GM19395 (cell line): ENCODE data around the gene SDR42E1.
A peak's percentile ranks its signal among the peaks of the same experiment; 100 is the strongest.

Experiments used
- ATAC-seq: cut with Tn5 transposase; IDR thresholded peaks from one replicate; pipeline ENCODE4 v1.9.1; 2021; ENCODE audit warnings: mild to moderate bottlenecking, moderate library complexity; ENCODE audit not compliant: unreplicated experiment

The SDR42E1 gene, protein sequence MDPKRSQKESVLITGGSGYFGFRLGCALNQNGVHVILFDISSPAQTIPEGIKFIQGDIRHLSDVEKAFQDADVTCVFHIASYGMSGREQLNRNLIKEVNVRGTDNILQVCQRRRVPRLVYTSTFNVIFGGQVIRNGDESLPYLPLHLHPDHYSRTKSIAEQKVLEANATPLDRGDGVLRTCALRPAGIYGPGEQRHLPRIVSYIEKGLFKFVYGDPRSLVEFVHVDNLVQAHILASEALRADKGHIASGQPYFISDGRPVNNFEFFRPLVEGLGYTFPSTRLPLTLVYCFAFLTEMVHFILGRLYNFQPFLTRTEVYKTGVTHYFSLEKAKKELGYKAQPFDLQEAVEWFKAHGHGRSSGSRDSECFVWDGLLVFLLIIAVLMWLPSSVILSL

DNA sequence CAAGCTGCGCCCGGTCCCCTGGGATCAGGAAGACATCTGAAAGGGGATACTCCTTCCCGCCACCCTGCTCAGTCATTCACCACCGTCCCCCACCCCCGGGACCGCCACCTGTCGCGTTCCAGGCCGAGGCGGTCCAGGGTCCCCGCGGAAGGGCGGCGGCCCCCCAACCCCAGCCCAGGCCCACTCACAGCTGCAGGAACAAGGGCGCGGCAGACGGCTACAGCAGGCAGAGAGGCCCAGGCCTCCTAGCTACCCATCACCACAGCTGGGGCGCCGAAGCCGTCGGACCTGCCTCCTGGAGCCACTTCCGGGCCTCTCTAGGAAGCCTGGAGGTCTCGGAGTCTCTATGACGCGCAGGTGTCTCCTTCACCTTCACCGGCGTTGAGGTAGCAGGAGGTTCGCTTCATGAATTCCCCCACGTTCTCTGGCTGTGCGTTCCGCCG is at the start of gene SDR42E1:
Gene SDR42E1, minus strand, starts transcription at position 272 of the 443 bp plus-strand sequence. CDS start 10,612 bp downstream, outside the sequence.
- peak; percentile 85 for ATAC-seq

DNA sequence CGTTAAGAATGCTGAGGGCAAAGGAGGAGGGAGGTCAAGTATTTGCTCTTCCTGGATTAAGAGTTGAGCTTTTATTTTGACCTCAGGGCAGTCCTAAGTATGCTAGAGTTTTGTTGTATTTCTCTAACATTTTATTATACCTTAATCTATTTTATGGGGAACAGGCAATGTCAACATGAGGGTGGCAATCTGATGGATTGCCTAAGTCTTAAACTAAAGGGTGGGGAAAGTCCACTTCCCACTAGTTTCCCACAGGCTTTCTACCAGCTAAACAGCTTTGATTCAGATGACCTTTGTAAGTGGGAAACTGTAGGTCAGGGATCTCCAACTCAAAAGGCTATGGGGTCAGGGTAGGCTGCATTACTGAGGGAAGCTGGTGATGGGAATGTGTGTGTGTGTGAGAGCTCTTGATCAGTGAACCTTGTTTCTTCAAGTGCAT is 48.7 kb upstream of the SDR42E1 start:
- no peak for ATAC-seq

DNA sequence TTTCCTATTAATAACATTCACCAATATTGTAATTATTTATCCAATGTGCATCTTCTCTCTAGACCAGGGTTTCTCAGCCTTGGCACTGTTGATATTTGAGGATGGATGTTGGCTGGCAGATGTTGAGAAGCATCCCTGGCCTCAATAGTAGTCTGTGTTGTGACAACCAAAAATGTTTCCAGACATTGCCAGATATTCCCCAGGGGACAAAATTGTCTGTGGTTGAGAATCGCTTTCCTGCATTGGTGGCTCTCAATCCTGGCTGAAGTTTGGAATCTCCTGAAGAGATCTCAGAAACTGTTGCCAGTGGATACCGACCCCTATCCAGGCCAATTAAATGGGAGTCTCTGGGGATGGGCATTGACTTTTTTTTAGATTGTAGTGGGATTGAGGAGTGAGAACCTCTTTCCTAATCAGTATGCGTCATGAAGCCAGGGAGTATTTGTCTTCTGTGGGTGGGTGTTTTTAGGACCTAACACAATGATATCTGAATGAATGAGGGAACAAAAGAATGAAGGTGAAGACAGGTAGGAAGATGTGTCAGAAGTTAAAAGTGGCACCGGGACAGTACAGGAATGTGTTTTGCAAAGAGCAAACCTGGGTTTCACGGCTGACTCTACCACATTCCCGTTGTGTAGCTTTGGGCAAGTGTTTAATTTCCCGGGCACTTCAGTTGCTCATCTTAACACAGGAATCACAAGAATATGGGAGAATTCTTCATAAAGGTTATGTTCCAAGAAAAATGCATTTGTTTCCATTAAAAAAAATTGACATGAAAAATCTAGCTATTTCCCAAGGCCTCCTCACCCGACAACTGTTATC is 48.1 kb upstream of the SDR42E1 start:
- ATAC-seq, result no peak

DNA sequence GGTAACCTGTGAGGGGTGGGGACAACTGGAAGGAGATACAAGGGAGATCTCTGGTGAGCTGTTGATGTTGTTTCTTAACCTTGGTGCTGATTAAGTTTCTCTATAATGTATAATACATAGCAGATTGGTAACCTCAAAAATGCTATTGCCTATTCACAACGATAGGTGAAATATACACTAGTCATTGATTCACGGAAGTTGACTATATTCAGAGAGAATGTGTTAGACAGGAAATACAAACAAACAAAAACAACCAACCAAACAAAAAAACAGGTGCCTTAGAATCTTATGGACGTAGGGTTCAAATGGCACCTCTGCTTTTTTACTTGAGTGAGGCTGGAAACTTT is 45.3 kb upstream of the SDR42E1 start:
- ATAC-seq, result no peak

- no peak for ATAC-seq
These were observed 44.7 kb upstream of the SDR42E1 start for GRCh38 chr16:82055728-82056549.

DNA sequence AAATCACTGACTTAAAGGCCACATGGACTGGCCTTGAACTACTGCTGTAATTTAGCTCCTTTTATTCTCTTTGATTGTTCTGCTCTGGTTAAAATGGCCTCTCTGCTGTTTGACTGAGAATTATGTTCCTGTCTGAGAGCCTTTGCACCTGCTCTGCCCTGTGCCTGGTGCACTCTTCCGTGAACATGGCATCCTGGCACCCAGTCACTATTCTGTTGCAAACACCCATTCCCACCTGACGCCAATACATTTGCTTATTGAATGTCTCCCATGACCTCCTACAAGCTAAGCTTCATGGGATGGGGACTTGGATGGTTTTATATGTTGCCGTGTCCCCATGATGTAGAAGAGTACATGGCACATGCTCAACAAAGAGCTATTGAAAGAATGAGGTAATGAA is 43.8 kb upstream of the SDR42E1 start:
- no peak for ATAC-seq

GRCh38 chr16:82051656-82052055 is 40.4 kb upstream of the SDR42E1 start:
- no peak for ATAC-seq

DNA sequence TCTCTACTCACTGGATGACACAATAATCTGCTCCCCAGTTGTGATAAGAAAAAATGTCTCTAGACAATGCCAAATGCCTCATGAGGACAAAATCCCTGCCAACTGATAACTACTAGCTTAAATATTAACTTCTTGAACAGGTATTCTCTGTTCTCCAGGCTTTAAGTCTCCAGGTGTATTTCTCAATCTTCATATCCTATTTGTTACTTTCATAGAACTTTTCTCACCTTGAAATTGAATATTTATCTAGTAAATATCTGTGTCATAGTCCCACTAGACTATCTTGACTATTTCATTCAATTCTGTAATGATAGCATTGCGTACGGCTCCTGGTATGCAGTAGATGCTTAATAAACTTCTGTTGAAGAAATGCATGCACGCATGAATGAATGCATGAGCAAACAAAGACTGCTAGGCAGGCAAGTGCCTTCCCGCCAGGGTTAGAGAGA is 39.7 kb upstream of the SDR42E1 start:
- no peak for ATAC-seq

GRCh38 chr16:82050506-82050905 is 39.2 kb upstream of the SDR42E1 start:
- ATAC-seq, result no peak

GRCh38 chr16:82049484-82049883 is 38.2 kb upstream of the SDR42E1 start:
- no peak for ATAC-seq

GRCh38 chr16:82047787-82048186 is 36.5 kb upstream of the SDR42E1 start:
- ATAC-seq, result no peak

DNA sequence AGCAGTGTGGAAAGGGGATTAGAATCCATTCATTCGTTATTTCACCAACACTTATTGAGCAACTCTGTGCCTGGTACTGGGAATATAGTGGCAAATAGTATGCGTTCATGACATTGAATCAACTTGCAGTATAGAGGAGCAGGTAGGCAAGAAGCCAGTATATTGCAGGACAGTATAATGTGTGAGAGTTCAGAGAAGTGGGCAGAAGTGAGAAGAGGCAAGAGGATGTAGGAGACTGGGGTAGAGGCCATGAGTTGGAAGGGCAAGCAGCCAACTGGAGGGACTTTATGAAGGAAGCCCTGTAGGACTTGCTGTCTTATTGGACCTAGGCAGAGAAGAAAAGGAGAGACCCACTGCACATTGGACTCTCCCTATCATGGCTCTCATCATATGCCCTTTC is 36.1 kb upstream of the SDR42E1 start:
- ATAC-seq, result no peak

- no peak for ATAC-seq
These were observed 35.7 kb upstream of the SDR42E1 start for GRCh38 chr16:82046941-82047340.

GRCh38 chr16:82046541-82046940 is 35.3 kb upstream of the SDR42E1 start:
- no peak for ATAC-seq

GRCh38 chr16:82045465-82045864 is 34.2 kb upstream of the SDR42E1 start:
- ATAC-seq, result no peak

DNA sequence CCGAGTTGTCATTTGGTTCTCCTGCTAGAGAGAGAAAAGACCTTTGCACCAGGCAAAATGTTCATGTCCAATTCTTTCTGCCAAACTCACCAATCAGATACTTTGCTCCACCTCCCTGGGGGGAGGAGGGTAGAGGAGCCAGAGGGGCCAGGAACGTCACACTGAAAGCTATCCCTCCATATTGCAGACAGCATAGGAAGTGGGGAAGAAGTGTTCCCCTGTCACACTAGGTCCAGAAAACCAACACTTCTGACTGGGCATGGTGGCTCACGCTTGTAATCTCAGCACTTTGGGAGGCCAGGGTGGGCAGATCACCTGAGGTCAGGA is 33.3 kb upstream of the SDR42E1 start:
- ATAC-seq, result no peak

- ATAC-seq, result no peak
These were observed 32.7 kb upstream of the SDR42E1 start for GRCh38 chr16:82043680-82044584.

- ATAC-seq, result no peak
These were observed 31.6 kb upstream of the SDR42E1 start for GRCh38 chr16:82042846-82043245.

DNA sequence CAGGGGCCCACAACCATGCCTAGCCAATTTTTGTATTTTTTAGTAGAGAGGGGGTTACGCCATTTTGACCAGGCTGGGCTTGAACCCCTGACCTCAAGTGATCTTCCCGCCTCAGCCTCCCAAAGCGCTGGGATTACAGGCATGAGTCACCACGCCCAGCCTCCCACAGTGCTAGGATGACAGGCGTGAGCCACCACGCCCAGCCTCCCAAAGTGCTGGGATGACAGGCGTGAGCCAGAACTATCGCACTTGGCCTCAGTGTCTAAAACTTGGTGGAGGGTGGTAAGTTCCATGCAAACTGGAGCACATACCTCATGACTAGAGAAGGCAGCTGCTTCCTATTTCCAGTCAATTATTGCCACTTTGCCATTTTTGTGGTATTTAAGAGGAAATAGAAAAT is 30.9 kb upstream of the SDR42E1 start:
- ATAC-seq, result no peak

DNA sequence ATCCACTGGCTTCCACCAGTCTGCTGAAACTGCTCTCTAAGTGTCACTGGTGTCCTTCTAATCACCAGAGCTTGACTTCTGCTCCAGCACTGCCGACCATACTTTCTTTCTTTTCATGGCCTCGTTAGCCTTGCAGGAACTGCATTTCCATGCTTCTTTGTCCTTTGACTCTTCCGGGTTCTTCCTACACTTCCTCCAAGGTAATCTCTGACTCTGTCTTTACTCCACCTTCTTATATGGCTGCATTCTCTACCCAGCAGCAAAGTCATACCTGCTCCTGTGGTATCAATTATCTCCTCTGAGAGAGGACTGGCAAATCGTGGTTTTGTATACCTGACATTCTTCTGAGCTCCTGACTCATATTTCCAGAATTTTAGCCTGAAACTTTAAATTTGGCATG is 30.3 kb upstream of the SDR42E1 start:
- ATAC-seq, result no peak
